NCI-H2227 treated with DMSO at 0.1 percent for 48 hours (cell line): ENCODE results near the gene NEUROD2.
A peak's percentile ranks its signal among the peaks of the same experiment; 100 is the strongest.

Experiments
- DNase-seq: peaks from one replicate; lab custom pipeline; 2025; lab: John Stamatoyannopoulos, UW

Gene NEUROD2

GRCh38 chr17:39618246-39618913 is 10.7 kb upstream of the NEUROD2 start:
- DNase-seq = no peak

- peak; percentile 61 for DNase-seq
Observed at GRCh38 chr17:39617446-39618245, 9.9 kb upstream of the NEUROD2 start.

- DNase-seq = no peak
Observed at GRCh38 chr17:39617100-39617445, 9.4 kb upstream of the NEUROD2 start.

GRCh38 chr17:39615434-39615833 is 7.7 kb upstream of the NEUROD2 start:
- DNase-seq = no peak

GRCh38 chr17:39614545-39615157 is 6.9 kb upstream of the NEUROD2 start:
- no peak for DNase-seq

GRCh38 chr17:39612935-39613464 is 5.3 kb upstream of the NEUROD2 start:
- DNase-seq = no peak

GRCh38 chr17:39612291-39612894 is 4.7 kb upstream of the NEUROD2 start:
- no peak for DNase-seq

GRCh38 chr17:39611401-39612112 is 3.8 kb upstream of the NEUROD2 start:
- DNase-seq = no peak

GRCh38 chr17:39609416-39610025 is 1.8 kb upstream of the NEUROD2 start:
- DNase-seq = no peak

GRCh38 chr17:39608142-39608981 is 642 bp upstream of the NEUROD2 start:
- DNase-seq = no peak

GRCh38 chr17:39607057-39607850 is 466 bp downstream of the NEUROD2 start:
- DNase-seq = no peak

- DNase-seq = no peak
Observed at GRCh38 chr17:39606434-39607056, 1.2 kb downstream of the NEUROD2 start.

GRCh38 chr17:39605492-39606433 is 2.0 kb downstream of the NEUROD2 start:
- DNase-seq = no peak

- DNase-seq = no peak
Observed at GRCh38 chr17:39604911-39605491, 2.7 kb downstream of the NEUROD2 start.

- DNase-seq = no peak
Observed at GRCh38 chr17:39603304-39604016, 4.3 kb downstream of the NEUROD2 start.

GRCh38 chr17:39602533-39603303 is 5.0 kb downstream of the NEUROD2 start:
- DNase-seq = no peak
